Liver (tissue), 9 donors: ENCODE measurements around the gene TMEM91. TPM values are rescaled to one million over a fixed set of nuclear protein-coding genes. Genes with fewer than 3 reads are reported as not detected.

Experiments
- DNase-seq: peaks from one replicate; pipeline ENCODE4 v3.0.0-alpha.2; 2017; ENCODE audit warnings: low spot score
- H3K27ac ChIP-seq, 2 donors: one replicate each; pipeline ENCODE4 v1.7.0; 2013; ENCODE audit warnings: inconsistent platforms in 2 of 2, low read length in 2 of 2, control low read depth in 1 of 2, low read depth in 1 of 2, mild to moderate bottlenecking in 1 of 2
- H3K27me3 ChIP-seq, 4 donors: one replicate each; pipeline versions ENCODE4 v1.6.1 to v1.7.0; 2013; ENCODE audit warnings: low read length in 3 of 4, inconsistent platforms in 1 of 4, mild to moderate bottlenecking in 1 of 4, moderate library complexity in 1 of 4; ENCODE audit not compliant: control insufficient read depth in 4 of 4, insufficient read depth in 4 of 4
- H3K36me3 ChIP-seq, 4 donors: one replicate each; pipeline versions ENCODE4 v1.6.1 to v1.7.0; 2013; ENCODE audit warnings: low read length in 3 of 4, mild to moderate bottlenecking in 3 of 4, low read depth in 1 of 4, moderate library complexity in 1 of 4; ENCODE audit not compliant: control insufficient read depth in 4 of 4, insufficient read depth in 3 of 4
- H3K4me1 ChIP-seq, 4 donors: one replicate each; pipeline versions ENCODE4 v1.6.1 to v1.7.0; 2013; ENCODE audit warnings: low read length in 3 of 4, mild to moderate bottlenecking in 3 of 4, moderate library complexity in 1 of 4; ENCODE audit not compliant: control insufficient read depth in 4 of 4, insufficient read depth in 4 of 4
- H3K4me3 ChIP-seq, 3 donors: one replicate each; pipeline versions ENCODE4 v1.6.1 to v1.7.0; 2013; ENCODE audit warnings: low read length in 3 of 3, control low read depth in 1 of 3, low read depth in 1 of 3, mild to moderate bottlenecking in 1 of 3
- H3K9ac ChIP-seq, 2 donors: one replicate each; pipeline ENCODE4 v1.7.0; 2013; ENCODE audit warnings: low read length in 2 of 2, mild to moderate bottlenecking in 2 of 2, moderate library complexity in 2 of 2, control low read depth in 1 of 2, low read depth in 1 of 2
- H3K9me3 ChIP-seq, 4 donors: one replicate each; pipeline versions ENCODE4 v1.6.1 to v1.7.0; 2013; ENCODE audit warnings: low read length in 3 of 4; ENCODE audit not compliant: control insufficient read depth in 4 of 4
- EGR1 ChIP-seq, 2 donors: IDR thresholded peaks; 2 replicates each; pipeline ENCODE4 v1.6.1; 2016 to 2018; ENCODE audit warnings: antibody characterized with exemption in 2 of 2, low read depth in 2 of 2
- FOXA1 ChIP-seq: IDR thresholded peaks from 2 replicates; pipeline ENCODE4 v1.6.1; 2016; ENCODE audit warnings: antibody characterized with exemption
- FOXA2 ChIP-seq: IDR thresholded peaks from 2 replicates; pipeline ENCODE4 v1.6.1; 2016; ENCODE audit warnings: antibody characterized with exemption
- GABPA ChIP-seq, 2 donors: IDR thresholded peaks in 1 of 2; conservative IDR thresholded peaks in 1 of 2; 2 replicates each; pipeline ENCODE4 v1.6.1; 2016; ENCODE audit warnings: antibody characterized with exemption in 2 of 2, mild to moderate bottlenecking in 1 of 2, moderate library complexity in 1 of 2
- HNF4A ChIP-seq, 2 donors: conservative IDR thresholded peaks; 2 replicates each; pipeline ENCODE4 v1.6.1; 2016; ENCODE audit warnings: antibody characterized with exemption in 2 of 2, mild to moderate bottlenecking in 2 of 2
- HNF4G ChIP-seq: IDR thresholded peaks from 2 replicates; pipeline ENCODE4 v1.6.1; 2016; ENCODE audit warnings: antibody characterized with exemption
- NR2F2 ChIP-seq: IDR thresholded peaks from 2 replicates; pipeline ENCODE4 v1.6.1; 2016; ENCODE audit warnings: antibody characterized with exemption
- RXRA ChIP-seq, 2 donors: IDR thresholded peaks; 2 replicates each; pipeline ENCODE4 v1.6.1; 2017 to 2018; ENCODE audit warnings: antibody characterized with exemption in 2 of 2, mild to moderate bottlenecking in 1 of 2
- SP1 ChIP-seq: IDR thresholded peaks from 2 replicates; pipeline ENCODE4 v1.6.1; 2018; ENCODE audit warnings: antibody characterized with exemption, mild to moderate bottlenecking
- TAF1 ChIP-seq: conservative IDR thresholded peaks from 2 replicates; pipeline ENCODE4 v1.6.1; 2016; ENCODE audit warnings: antibody characterized with exemption, mild to moderate bottlenecking
- YY1 ChIP-seq: IDR thresholded peaks from 2 replicates; pipeline ENCODE4 v1.6.1; 2016; ENCODE audit warnings: antibody characterized with exemption, mild to moderate bottlenecking
- WGBS: extraction: QIAGEN DNeasy Blood & Tissue Kit; methylation state at CpG from one replicate; pipeline ENCODE4 v1.1.7; 2013; 5-methylcytosine and 5-hydroxymethylcytosine counted together
- polyA plus RNA-seq, 2 donors: library from polyadenylated mRNA; stranded (reverse) in 1 of 2; unstranded in 1 of 2; fragments of 200-250 nt in 1 of 2; fragments of >200 nt in 1 of 2; fragmentation: Nextera tagmentation in 1 of 2; extraction: Ambion mirVana in 1 of 2; gene quantifications; one replicate each; pipeline versions ENCODE4 v1.2.1 to v1.2.3, GENCODE V29; 2013 to 2015
- total RNA-seq, 2 donors: library from RNA; depleted of rRNA; stranded (reverse); fragments of >200 nt; gene quantifications; one replicate each; pipeline ENCODE4 v1.2.3, GENCODE V29; 2014
- TF ChIP-seq, protein P1 (sequence below): IDR thresholded peaks from 2 replicates; pipeline ENCODE4 v1.6.1; 2016; ENCODE audit warnings: antibody characterized with exemption, mild to moderate bottlenecking
- TF ChIP-seq, protein P2 (sequence below): IDR thresholded peaks from 2 replicates; pipeline ENCODE4 v1.6.1; 2016; ENCODE audit warnings: antibody characterized with exemption
- TF ChIP-seq, protein P3 (sequence below): fragments of 150-350 bp; IDR thresholded peaks from 2 replicates; pipeline ENCODE4 v1.5.1; 2017; ENCODE audit warnings: improper control_type of control experiment, low read depth, low read length; ENCODE audit not compliant: missing input control
- TF ChIP-seq, protein P4 (sequence below): IDR thresholded peaks from 2 replicates; pipeline ENCODE4 v1.6.1; 2016; ENCODE audit warnings: antibody characterized with exemption
- TF ChIP-seq, protein P5 (sequence below): IDR thresholded peaks from 2 replicates; pipeline ENCODE4 v1.6.1; 2016; ENCODE audit warnings: antibody characterized with exemption
- donor health status: healthy.
- donor health status: healthy.
- donor health status: healthy.
- donor health status: healthy.
- donor health status: healthy.

Gene TMEM91
- total and polyA plus RNA-seq, 4 donors = 1.6 to 4.0 (median 2.9) TPM

DNA sequence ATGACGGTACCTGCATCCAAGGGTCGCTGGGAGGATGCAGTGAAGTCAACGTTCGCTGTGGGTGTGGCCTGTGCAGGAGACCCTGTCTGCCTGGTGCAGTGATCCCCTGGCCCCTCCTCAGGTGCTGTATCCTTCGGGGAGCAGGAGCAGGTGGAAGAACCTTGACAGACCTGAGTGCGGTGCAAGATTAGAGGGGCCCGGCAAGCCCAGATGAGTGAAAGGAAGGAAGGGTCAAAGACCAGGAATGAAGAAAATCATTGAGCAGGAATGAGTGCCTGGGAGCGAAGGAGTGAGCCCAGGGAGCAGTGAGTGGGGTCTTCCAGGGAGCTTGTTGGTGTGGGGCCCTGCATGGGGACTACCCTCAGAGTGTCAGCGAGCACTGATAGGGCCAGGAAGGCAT, 38.1 kb downstream of the TMEM91 start:
- Histone ChIP-seq H3K9ac (no peak overlapping the region), H3K36me3 (peaks cover 9 to 61% (median 33%) of the 10 kb centered on the region in 4 donors), H3K4me1 (peaks cover under 1 to 8% (median 3%) of the 10 kb centered on the region in 4 donors), H3K27ac (no peak overlapping the region), H3K4me3 (no peak overlapping the region), H3K9me3 (no peaks in the 10 kb centered on the region), H3K27me3 (no peaks in the 10 kb centered on the region)
- whole genome bisulfite sequencing = 92% methylated on average over 9 of the region's 9 CpGs
- no peak for DNase-seq
- TF ChIP-seq HNF4A (conservative IDR thresholded peaks at IDR 0.05) (no peak), SP1 (no peak), NR2F2 (no peak), HNF4G (no peak), FOXA1 (no peak), YY1 (no peak), GABPA (IDR thresholded peaks at IDR 0.05 in 1 of 2, conservative IDR thresholded peaks at IDR 0.05 in 1 of 2) (no peak), EGR1 (IDR thresholded peaks at IDR 0.05; ENCODE audit: low read depth in 2 of 2) (no peak), RXRA (IDR thresholded peaks at IDR 0.05) (no peak)
- TF ChIP-seq, protein P1, sequence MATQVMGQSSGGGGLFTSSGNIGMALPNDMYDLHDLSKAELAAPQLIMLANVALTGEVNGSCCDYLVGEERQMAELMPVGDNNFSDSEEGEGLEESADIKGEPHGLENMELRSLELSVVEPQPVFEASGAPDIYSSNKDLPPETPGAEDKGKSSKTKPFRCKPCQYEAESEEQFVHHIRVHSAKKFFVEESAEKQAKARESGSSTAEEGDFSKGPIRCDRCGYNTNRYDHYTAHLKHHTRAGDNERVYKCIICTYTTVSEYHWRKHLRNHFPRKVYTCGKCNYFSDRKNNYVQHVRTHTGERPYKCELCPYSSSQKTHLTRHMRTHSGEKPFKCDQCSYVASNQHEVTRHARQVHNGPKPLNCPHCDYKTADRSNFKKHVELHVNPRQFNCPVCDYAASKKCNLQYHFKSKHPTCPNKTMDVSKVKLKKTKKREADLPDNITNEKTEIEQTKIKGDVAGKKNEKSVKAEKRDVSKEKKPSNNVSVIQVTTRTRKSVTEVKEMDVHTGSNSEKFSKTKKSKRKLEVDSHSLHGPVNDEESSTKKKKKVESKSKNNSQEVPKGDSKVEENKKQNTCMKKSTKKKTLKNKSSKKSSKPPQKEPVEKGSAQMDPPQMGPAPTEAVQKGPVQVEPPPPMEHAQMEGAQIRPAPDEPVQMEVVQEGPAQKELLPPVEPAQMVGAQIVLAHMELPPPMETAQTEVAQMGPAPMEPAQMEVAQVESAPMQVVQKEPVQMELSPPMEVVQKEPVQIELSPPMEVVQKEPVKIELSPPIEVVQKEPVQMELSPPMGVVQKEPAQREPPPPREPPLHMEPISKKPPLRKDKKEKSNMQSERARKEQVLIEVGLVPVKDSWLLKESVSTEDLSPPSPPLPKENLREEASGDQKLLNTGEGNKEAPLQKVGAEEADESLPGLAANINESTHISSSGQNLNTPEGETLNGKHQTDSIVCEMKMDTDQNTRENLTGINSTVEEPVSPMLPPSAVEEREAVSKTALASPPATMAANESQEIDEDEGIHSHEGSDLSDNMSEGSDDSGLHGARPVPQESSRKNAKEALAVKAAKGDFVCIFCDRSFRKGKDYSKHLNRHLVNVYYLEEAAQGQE = no peak
- TF ChIP-seq, protein P2, sequence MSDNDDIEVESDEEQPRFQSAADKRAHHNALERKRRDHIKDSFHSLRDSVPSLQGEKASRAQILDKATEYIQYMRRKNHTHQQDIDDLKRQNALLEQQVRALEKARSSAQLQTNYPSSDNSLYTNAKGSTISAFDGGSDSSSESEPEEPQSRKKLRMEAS = no peak

DNA sequence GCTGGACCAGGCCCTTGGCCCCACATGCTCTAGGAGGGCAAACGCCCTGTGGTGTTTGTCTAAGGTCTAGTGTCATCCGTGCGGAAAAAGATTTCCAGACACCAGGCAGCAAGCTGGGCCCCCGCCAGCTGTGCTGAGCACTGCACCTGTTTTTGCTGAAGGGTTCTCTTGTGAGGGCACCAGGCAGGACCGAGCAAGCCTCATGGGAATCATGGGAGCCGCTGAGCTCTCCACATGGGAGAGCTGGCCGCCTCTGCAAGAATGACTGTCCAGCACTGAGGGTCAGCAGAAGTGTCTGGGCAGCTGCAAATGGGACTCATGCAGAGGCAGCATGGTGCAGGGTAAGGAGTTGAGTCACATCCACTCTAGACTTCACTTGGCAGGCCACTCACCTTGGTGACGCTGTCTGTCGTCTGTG, 38.8 kb downstream of the TMEM91 start:
- no peak for DNase-seq
- H3K4me1 ChIP-seq = peaks cover 0 to 4% (median 1%) of the 10 kb centered on the region in 4 donors

More for the DNA sequence above, 38.8 kb downstream of the TMEM91 start:
- no peaks in the 10 kb centered on the region for H3K27me3 ChIP-seq
- no peak overlapping the region for H3K9ac ChIP-seq
- no peak for TF ChIP-seq FOXA2
- TF ChIP-seq, protein P3, sequence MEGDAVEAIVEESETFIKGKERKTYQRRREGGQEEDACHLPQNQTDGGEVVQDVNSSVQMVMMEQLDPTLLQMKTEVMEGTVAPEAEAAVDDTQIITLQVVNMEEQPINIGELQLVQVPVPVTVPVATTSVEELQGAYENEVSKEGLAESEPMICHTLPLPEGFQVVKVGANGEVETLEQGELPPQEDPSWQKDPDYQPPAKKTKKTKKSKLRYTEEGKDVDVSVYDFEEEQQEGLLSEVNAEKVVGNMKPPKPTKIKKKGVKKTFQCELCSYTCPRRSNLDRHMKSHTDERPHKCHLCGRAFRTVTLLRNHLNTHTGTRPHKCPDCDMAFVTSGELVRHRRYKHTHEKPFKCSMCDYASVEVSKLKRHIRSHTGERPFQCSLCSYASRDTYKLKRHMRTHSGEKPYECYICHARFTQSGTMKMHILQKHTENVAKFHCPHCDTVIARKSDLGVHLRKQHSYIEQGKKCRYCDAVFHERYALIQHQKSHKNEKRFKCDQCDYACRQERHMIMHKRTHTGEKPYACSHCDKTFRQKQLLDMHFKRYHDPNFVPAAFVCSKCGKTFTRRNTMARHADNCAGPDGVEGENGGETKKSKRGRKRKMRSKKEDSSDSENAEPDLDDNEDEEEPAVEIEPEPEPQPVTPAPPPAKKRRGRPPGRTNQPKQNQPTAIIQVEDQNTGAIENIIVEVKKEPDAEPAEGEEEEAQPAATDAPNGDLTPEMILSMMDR = no peak
- TF ChIP-seq, protein P2 = no peak
- TF ChIP-seq HNF4G = no peak
- no peak for TF ChIP-seq SP1
- TF ChIP-seq, protein P4, sequence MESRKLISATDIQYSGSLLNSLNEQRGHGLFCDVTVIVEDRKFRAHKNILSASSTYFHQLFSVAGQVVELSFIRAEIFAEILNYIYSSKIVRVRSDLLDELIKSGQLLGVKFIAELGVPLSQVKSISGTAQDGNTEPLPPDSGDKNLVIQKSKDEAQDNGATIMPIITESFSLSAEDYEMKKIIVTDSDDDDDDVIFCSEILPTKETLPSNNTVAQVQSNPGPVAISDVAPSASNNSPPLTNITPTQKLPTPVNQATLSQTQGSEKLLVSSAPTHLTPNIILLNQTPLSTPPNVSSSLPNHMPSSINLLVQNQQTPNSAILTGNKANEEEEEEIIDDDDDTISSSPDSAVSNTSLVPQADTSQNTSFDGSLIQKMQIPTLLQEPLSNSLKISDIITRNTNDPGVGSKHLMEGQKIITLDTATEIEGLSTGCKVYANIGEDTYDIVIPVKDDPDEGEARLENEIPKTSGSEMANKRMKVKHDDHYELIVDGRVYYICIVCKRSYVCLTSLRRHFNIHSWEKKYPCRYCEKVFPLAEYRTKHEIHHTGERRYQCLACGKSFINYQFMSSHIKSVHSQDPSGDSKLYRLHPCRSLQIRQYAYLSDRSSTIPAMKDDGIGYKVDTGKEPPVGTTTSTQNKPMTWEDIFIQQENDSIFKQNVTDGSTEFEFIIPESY = no peak
- no peak for TF ChIP-seq FOXA1
- no peak for TF ChIP-seq GABPA (IDR thresholded peaks at IDR 0.05 in 1 of 2, conservative IDR thresholded peaks at IDR 0.05 in 1 of 2)
- TF ChIP-seq, protein P1 = no peak
- TF ChIP-seq, protein P5, sequence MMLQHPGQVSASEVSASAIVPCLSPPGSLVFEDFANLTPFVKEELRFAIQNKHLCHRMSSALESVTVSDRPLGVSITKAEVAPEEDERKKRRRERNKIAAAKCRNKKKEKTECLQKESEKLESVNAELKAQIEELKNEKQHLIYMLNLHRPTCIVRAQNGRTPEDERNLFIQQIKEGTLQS = no peak
- TF ChIP-seq NR2F2 = no peak
- TF ChIP-seq YY1 = no peak
- TF ChIP-seq TAF1 = no peak
- no peak for TF ChIP-seq EGR1 (IDR thresholded peaks at IDR 0.05; ENCODE audit: low read depth in 2 of 2)
- TF ChIP-seq RXRA (IDR thresholded peaks at IDR 0.05) = no peak
- peaks cover 9 to 66% (median 38%) of the 10 kb centered on the region in 4 donors for H3K36me3 ChIP-seq
- H3K27ac ChIP-seq = no peak overlapping the region
- no peaks in the 10 kb centered on the region for H3K9me3 ChIP-seq
- 78% methylated on average over 9 of the region's 9 CpGs for WGBS
- H3K4me3 ChIP-seq = no peak overlapping the region
